ENCODE results near the gene TFDP2.

Gene TFDP2, protein sequence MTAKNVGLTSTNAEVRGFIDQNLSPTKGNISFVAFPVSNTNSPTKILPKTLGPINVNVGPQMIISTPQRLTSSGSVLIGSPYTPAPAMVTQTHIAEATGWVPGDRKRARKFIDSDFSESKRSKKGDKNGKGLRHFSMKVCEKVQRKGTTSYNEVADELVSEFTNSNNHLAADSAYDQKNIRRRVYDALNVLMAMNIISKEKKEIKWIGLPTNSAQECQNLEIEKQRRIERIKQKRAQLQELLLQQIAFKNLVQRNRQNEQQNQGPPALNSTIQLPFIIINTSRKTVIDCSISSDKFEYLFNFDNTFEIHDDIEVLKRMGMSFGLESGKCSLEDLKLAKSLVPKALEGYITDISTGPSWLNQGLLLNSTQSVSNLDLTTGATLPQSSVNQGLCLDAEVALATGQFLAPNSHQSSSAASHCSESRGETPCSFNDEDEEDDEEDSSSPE

DNA sequence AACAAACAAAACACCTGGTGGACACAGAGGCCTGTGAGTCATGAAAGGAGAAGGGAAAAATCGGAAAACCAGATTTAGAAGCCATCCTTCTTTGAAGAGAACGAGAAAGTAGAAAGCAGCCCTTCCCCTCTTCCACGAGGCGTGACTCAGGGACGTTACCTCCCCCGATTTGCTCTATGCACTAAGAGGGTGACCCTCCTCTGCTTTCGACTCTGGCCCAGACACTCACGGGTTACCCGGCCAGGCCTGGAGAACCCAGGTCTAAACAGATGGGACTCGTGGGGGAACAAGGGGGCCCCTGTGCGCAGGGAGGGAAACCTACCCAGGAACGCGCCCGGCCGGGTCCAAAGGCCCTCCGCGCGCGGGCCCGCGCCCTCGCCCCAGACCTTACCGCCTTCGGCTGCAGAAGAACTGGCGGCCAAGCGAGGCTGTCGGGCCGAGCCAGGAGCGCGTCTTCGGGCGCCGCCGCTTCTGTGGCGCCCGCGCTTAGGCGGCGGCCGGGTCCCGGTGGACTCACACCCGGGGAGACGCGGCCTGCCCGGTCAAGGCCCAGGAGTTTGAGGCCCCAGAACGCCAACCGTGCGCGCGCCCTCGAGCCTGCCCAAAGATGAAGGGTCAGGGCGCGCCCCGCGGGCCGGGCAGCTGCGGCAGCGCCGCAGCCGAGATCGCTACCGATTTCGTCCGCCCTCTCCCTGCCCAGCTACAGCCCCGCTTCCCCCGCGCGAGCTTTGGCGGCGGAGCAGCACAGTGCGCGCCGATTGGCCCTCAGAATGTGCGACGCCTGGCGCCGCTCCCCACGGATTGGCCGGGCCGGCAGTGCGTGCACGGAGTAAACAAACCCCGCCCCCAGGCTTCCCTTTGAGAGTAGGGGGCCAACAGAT, at the start of gene TFDP2:
Gene TFDP2, minus strand, starts transcription at position 753 of the 881 bp plus-strand sequence. CDS start 47,795 bp downstream, outside the sequence.
- Histone ChIP-seq H3K4me1 (ENCODE audit: control insufficient read depth in 1 of 2, insufficient read depth in 2 of 2, low read length in 2 of 2) (peaks cover 13 to 21% of the 10 kb centered on the region in 2 donors), H3K27me3 (ENCODE audit: control insufficient read depth in 1 of 2, insufficient read depth in 2 of 2, low read length in 2 of 2) (no peaks in the 10 kb centered on the region), H3K27ac (ENCODE audit: low read depth, low read length) (peak within 1 kb of the TSS; percentile 66), H3K36me3 (ENCODE audit: control insufficient read depth in 1 of 2, insufficient read depth in 2 of 2, low read length in 2 of 2) (no peaks in the 10 kb centered on the region), H3K4me3 (ENCODE audit: low read depth in 1 of 2, low read length in 2 of 2) (peak within 1 kb of the TSS; percentile 90 to 97), H3K9ac (ENCODE audit: low read depth in 1 of 2, low read length in 2 of 2) (peak within 1 kb of the TSS; percentile 66 to 82), H3K9me3 (ENCODE audit: control insufficient read depth in 1 of 2, low read length in 2 of 2) (no peaks in the 10 kb centered on the region)

DNA sequence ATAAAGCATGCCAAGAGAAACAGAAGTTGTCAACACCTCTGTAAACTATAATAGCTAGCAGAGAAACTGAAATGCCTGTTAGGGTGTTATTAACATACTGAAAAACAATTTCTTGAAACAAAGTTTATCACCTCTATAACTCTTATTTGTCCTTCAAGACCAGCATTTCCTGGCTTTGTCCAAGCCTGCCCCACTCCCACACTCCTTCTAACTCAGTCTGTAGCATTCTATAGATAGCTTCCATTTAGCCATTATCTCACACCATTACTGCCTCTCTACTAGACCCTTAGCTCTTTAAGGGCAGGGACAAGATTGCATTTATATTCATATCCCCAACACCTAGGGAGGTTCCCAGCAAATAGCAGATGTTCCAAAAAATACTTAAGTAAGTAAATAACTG, 39.5 kb upstream of the TFDP2 start:
- Histone ChIP-seq H3K4me1 (ENCODE audit: control insufficient read depth in 1 of 2, insufficient read depth in 2 of 2, low read length in 2 of 2) (no peaks in the 10 kb centered on the region), H3K9ac (ENCODE audit: low read depth in 1 of 2, low read length in 2 of 2) (no peak overlapping the region), H3K36me3 (ENCODE audit: control insufficient read depth in 1 of 2, insufficient read depth in 2 of 2, low read length in 2 of 2) (peaks cover 0 to 19% of the 10 kb centered on the region in 2 donors), H3K27me3 (ENCODE audit: control insufficient read depth in 1 of 2, insufficient read depth in 2 of 2, low read length in 2 of 2) (no peaks in the 10 kb centered on the region), H3K4me3 (ENCODE audit: low read depth in 1 of 2, low read length in 2 of 2) (no peak overlapping the region), H3K27ac (ENCODE audit: low read depth, low read length) (no peak overlapping the region), H3K9me3 (ENCODE audit: control insufficient read depth in 1 of 2, low read length in 2 of 2) (no peaks in the 10 kb centered on the region)

DNA sequence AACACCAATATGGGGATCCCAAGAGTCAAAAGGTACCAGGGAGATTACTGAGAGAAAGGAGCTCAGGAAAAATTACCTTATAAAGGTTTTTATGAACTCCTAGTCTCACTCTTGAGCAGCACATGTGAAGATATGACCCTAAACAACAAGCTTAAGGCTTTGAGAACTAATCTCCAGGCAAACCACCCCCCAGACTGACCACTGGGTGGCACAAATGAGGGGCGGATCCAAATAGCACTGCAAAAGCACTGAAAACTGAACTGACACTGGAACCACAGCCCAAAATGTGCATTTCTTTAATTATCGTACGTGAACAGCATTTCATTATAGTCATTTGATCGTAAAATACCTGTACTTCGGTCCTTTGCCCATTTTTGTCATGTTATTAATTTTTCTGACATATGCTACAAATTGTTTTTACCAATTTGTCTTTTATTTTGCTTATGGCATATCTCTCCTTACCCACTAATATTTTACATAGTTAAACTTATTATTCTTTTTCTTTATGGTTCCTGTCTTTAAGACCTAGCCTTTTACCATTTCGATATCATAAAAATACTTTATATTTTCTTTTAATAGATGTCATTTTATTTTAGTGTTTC, 31.5 kb upstream of the TFDP2 start:
- no peaks in the 10 kb centered on the region for H3K9me3 ChIP-seq (ENCODE audit: control insufficient read depth in 1 of 2, low read length in 2 of 2)
- peaks cover 24 to 47% of the 10 kb centered on the region in 2 donors for H3K36me3 ChIP-seq (ENCODE audit: control insufficient read depth in 1 of 2, insufficient read depth in 2 of 2, low read length in 2 of 2)
- no peak overlapping the region for H3K4me3 ChIP-seq (ENCODE audit: low read depth in 1 of 2, low read length in 2 of 2)
- H3K27ac ChIP-seq (ENCODE audit: low read depth, low read length), result no peak overlapping the region
- H3K9ac ChIP-seq (ENCODE audit: low read depth in 1 of 2, low read length in 2 of 2), result no peak overlapping the region
- H3K27me3 ChIP-seq (ENCODE audit: control insufficient read depth in 1 of 2, insufficient read depth in 2 of 2, low read length in 2 of 2), result no peaks in the 10 kb centered on the region
- H3K4me1 ChIP-seq (ENCODE audit: control insufficient read depth in 1 of 2, insufficient read depth in 2 of 2, low read length in 2 of 2), result no peaks in the 10 kb centered on the region

DNA sequence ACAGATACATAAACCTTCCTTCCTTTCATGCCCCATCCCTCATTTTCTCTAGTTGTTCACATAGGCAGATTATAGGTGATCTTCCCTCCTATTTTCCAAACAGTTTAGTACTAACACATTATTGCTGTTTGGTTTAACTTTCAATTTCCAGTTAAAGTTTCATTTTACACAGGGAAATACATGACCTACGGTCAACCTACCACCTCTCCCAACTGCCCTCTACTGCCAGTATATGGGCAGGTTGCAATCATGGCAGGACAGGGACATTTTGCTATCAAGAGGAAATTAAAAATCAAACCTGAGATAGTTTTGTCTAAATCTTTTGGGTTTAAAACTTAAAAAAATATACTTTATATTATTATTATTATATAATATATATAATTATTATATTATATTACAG, 26.1 kb upstream of the TFDP2 start:
- Histone ChIP-seq H3K9me3 (ENCODE audit: control insufficient read depth in 1 of 2, low read length in 2 of 2) (no peaks in the 10 kb centered on the region), H3K9ac (ENCODE audit: low read depth in 1 of 2, low read length in 2 of 2) (no peak overlapping the region), H3K36me3 (ENCODE audit: control insufficient read depth in 1 of 2, insufficient read depth in 2 of 2, low read length in 2 of 2) (peaks cover 32 to 50% of the 10 kb centered on the region in 2 donors), H3K27me3 (ENCODE audit: control insufficient read depth in 1 of 2, insufficient read depth in 2 of 2, low read length in 2 of 2) (no peaks in the 10 kb centered on the region), H3K27ac (ENCODE audit: low read depth, low read length) (no peak overlapping the region), H3K4me1 (ENCODE audit: control insufficient read depth in 1 of 2, insufficient read depth in 2 of 2, low read length in 2 of 2) (no peaks in the 10 kb centered on the region), H3K4me3 (ENCODE audit: low read depth in 1 of 2, low read length in 2 of 2) (no peak overlapping the region)

DNA sequence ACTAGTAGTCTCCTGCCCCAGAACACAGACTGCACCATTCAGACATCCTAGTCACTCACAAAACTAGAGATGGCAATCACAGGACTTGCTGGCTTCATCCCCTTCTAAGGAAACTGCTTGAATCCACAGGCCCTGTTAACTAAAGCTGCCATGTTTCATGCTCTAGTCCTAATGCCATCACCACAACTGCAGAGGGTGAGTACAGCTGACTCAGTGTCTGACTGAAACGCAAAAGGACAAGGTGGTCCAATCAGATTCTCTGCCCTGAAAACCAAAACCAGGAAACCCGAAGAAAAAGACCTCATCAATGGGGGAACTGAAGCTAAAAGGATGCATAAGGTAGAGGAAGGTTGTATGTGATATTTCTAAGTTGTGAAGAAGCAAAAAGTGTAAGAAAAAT, 25.2 kb upstream of the TFDP2 start:
- H3K27me3 ChIP-seq (ENCODE audit: control insufficient read depth in 1 of 2, insufficient read depth in 2 of 2, low read length in 2 of 2), result no peaks in the 10 kb centered on the region
- no peak overlapping the region for H3K9ac ChIP-seq (ENCODE audit: low read depth in 1 of 2, low read length in 2 of 2)
- H3K4me3 ChIP-seq (ENCODE audit: low read depth in 1 of 2, low read length in 2 of 2), result no peak overlapping the region
- H3K4me1 ChIP-seq (ENCODE audit: control insufficient read depth in 1 of 2, insufficient read depth in 2 of 2, low read length in 2 of 2), result no peaks in the 10 kb centered on the region
- H3K9me3 ChIP-seq (ENCODE audit: control insufficient read depth in 1 of 2, low read length in 2 of 2), result no peaks in the 10 kb centered on the region
- H3K27ac ChIP-seq (ENCODE audit: low read depth, low read length), result no peak overlapping the region
- peaks cover 35 to 53% of the 10 kb centered on the region in 2 donors for H3K36me3 ChIP-seq (ENCODE audit: control insufficient read depth in 1 of 2, insufficient read depth in 2 of 2, low read length in 2 of 2)

DNA sequence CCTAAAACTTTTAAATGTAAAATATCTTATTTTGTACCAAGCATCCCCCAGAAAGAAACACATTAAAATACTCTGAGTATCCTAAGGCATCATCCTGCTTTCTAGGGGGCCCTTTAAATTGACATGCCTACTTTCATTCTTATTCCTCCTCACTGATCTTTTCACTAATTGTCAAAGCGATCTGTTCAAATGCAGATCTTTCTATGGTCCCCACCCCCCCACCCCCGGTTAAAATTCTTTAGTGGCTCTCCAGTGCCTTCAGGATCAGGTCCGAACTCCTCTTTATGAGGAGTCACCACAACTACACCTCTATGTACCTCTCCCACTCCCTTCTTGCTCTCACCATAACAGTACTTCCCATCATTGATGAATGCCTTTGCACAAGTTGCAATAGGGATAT, 19.2 kb upstream of the TFDP2 start:
- Histone ChIP-seq H3K27ac (ENCODE audit: low read depth, low read length) (no peak overlapping the region), H3K27me3 (ENCODE audit: control insufficient read depth in 1 of 2, insufficient read depth in 2 of 2, low read length in 2 of 2) (no peaks in the 10 kb centered on the region), H3K9ac (ENCODE audit: low read depth in 1 of 2, low read length in 2 of 2) (no peak overlapping the region), H3K9me3 (ENCODE audit: control insufficient read depth in 1 of 2, low read length in 2 of 2) (no peaks in the 10 kb centered on the region), H3K4me1 (ENCODE audit: control insufficient read depth in 1 of 2, insufficient read depth in 2 of 2, low read length in 2 of 2) (no peaks in the 10 kb centered on the region), H3K4me3 (ENCODE audit: low read depth in 1 of 2, low read length in 2 of 2) (no peak overlapping the region), H3K36me3 (ENCODE audit: control insufficient read depth in 1 of 2, insufficient read depth in 2 of 2, low read length in 2 of 2) (peaks cover 23 to 48% of the 10 kb centered on the region in 2 donors)

DNA sequence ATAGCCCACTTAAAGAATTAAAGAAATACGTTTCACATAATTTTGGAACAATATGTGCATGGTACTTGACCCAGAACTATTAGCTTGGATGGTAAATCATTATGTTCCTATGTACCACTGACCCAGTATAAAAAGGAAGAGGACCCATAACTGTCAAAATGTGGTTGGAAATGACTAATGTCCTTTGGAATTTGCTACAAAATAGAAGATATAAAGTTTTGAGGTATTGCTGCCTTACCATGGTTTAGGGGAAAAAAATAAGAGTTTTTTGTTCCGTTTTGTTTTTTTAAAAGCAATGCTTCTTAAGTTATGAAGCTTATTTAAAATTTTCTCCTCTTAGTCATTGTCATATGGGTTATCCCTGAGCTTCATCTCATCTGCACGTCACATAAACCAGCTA, 15.8 kb upstream of the TFDP2 start:
- H3K27me3 ChIP-seq (ENCODE audit: control insufficient read depth in 1 of 2, insufficient read depth in 2 of 2, low read length in 2 of 2), result no peaks in the 10 kb centered on the region
- H3K9ac ChIP-seq (ENCODE audit: low read depth in 1 of 2, low read length in 2 of 2), result no peak overlapping the region
- H3K9me3 ChIP-seq (ENCODE audit: control insufficient read depth in 1 of 2, low read length in 2 of 2), result no peaks in the 10 kb centered on the region
- H3K27ac ChIP-seq (ENCODE audit: low read depth, low read length), result no peak overlapping the region
- peaks cover 20 to 33% of the 10 kb centered on the region in 2 donors for H3K36me3 ChIP-seq (ENCODE audit: control insufficient read depth in 1 of 2, insufficient read depth in 2 of 2, low read length in 2 of 2)
- H3K4me1 ChIP-seq (ENCODE audit: control insufficient read depth in 1 of 2, insufficient read depth in 2 of 2, low read length in 2 of 2), result no peaks in the 10 kb centered on the region
- H3K4me3 ChIP-seq (ENCODE audit: low read depth in 1 of 2, low read length in 2 of 2), result no peak overlapping the region

DNA sequence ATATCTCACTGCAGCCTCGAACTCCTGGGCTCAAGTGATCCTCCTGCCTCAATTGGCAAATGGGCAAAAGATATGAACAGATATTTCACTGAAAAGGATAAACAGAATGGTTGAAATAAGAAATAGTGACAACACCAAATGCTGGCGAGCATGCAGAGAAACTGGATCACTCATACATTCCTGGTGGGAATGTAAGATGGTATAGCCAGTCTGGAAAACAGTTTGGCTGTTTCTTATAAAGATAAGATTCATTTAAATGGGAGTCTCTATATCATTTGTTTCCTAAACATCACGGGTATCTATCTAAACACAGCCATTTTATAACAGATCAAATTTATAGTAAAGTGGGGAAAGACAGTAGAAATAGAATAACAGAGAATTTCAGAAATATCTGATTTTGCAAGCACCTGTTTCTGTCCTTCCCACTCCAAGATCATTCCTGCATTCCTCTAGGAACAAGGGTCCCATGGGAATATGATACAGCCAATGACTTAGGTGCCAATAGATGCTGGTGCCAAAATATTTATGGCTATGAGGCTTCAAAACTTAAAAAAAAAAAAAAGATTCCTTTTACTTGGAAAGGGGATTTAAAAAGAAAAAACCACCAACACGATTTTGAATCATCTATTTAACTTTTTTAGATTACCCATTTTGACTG, 9.9 kb upstream of the TFDP2 start:
- Histone ChIP-seq H3K36me3 (ENCODE audit: control insufficient read depth in 1 of 2, insufficient read depth in 2 of 2, low read length in 2 of 2) (peaks cover under 1 to 6% of the 10 kb centered on the region in 2 donors), H3K27me3 (ENCODE audit: control insufficient read depth in 1 of 2, insufficient read depth in 2 of 2, low read length in 2 of 2) (no peaks in the 10 kb centered on the region), H3K4me3 (ENCODE audit: low read depth in 1 of 2, low read length in 2 of 2) (no peak overlapping the region), H3K27ac (ENCODE audit: low read depth, low read length) (no peak overlapping the region), H3K9ac (ENCODE audit: low read depth in 1 of 2, low read length in 2 of 2) (no peak overlapping the region), H3K9me3 (ENCODE audit: control insufficient read depth in 1 of 2, low read length in 2 of 2) (no peaks in the 10 kb centered on the region), H3K4me1 (ENCODE audit: control insufficient read depth in 1 of 2, insufficient read depth in 2 of 2, low read length in 2 of 2) (no peaks in the 10 kb centered on the region)

DNA sequence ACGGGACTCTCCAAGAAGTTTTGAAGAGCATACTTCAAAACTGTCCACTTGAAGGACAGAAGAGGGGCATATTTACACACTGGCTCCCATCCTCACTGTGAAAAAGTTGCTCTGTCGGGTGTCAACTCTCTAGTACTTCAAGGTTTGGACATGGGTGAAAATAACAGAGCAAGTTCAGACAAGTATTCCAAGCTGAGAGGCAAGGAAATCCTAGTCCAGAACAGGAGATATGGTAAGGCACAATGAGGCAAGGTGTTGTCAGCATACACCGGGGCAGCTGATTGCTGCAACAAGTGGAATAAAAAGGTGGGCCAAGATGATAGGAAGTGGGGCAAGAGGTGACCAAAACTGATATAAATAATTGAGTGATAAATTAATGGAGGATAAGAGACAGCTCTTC, 4.8 kb upstream of the TFDP2 start:
- H3K36me3 ChIP-seq (ENCODE audit: control insufficient read depth in 1 of 2, insufficient read depth in 2 of 2, low read length in 2 of 2), result peaks cover 0 to 3% of the 10 kb centered on the region in 2 donors
- peaks cover 0 to 4% of the 10 kb centered on the region in 2 donors for H3K4me1 ChIP-seq (ENCODE audit: control insufficient read depth in 1 of 2, insufficient read depth in 2 of 2, low read length in 2 of 2)
- H3K9me3 ChIP-seq (ENCODE audit: control insufficient read depth in 1 of 2, low read length in 2 of 2), result no peaks in the 10 kb centered on the region
- H3K27ac ChIP-seq (ENCODE audit: low read depth, low read length), result no peak overlapping the region
- no peaks in the 10 kb centered on the region for H3K27me3 ChIP-seq (ENCODE audit: control insufficient read depth in 1 of 2, insufficient read depth in 2 of 2, low read length in 2 of 2)
- H3K4me3 ChIP-seq (ENCODE audit: low read depth in 1 of 2, low read length in 2 of 2), result no peak overlapping the region
- no peak overlapping the region for H3K9ac ChIP-seq (ENCODE audit: low read depth in 1 of 2, low read length in 2 of 2)
